ENCODE measurements around the gene SHC4.
"Not testable (repeated sequence)": the region's sequence is repeated elsewhere in the genome, so short reads cannot be mapped to it uniquely, and the experiment has no call there.

The SHC4 gene

GRCh38 chr15:48883699-48884098, 80.0 kb downstream of the SHC4 start:
- no peak for DNase-seq (ENCODE audit: low spot score)

- DNase-seq (ENCODE audit: low spot score): no peak
Observed at GRCh38 chr15:48880070-48880634, 83.6 kb downstream of the SHC4 start.

GRCh38 chr15:48877630-48878595, 85.8 kb downstream of the SHC4 start, which contains the start of gene EID1:
Gene EID1 (plus strand): TSS chr15:48878134. CDS start chr15:48878177, 43 bp downstream.
- peak; percentile 94 for DNase-seq (ENCODE audit: low spot score)

DNA sequence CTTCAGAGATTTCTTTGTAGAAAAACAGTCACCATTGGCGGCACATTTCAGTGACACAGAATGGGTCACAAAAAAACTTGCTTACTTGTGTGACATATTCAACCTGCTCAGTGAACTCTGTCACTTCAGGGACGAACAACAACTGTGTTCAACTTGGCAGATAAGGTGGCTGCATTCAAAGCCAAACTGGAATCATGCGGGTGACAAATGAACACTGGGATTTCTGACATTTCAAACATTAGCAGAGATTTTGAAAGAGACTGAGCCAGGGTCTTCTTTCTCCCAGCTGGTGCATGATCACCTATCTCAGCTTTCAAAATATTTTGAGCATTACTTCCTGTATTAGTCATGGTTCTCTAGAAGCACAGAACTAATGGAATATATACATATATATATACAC, 87.7 kb downstream of the SHC4 start:
- DNase-seq (ENCODE audit: low spot score): no peak

GRCh38 chr15:48875241-48875960, 88.3 kb downstream of the SHC4 start:
- DNase-seq (ENCODE audit: low spot score): no peak

DNA sequence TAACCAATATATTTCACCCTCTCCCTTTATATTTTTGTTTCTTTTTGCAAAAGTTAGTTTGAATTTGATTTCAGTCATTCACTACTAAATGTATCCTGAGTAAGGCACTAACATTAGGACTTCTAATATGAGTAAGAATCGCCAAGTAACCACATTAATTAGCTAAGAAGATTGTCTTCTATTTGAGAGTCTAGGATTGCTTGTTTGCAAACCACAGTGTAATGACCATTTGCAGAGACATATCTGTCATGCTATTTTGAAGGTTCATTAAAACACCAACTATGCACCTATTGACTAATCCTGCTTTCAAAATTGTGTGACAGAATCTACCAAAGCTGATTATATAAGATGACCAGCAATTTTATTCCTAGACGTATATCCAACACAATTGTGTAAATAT, 91.1 kb downstream of the SHC4 start:
- no peak for DNase-seq (ENCODE audit: low spot score)

DNA sequence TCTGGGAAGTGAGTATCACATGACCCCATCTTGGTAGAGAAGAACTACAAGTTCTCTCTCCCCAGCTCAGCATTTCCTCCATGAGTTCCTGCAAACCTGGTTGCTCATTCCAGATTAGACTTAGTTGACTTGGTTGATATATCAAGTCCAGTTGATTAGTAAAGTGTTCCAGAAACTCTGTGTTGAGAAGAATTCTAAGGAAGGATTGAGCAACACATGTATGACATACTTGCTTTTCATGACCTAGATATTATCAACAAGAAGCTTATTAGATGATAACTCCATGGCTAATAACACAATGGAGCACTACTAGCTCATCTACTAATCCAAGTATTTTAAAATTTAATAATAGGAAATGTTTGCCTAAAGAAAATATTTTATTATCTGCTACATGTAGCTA, 92.2 kb downstream of the SHC4 start:
- no peak for DNase-seq (ENCODE audit: low spot score)

GRCh38 chr15:48869966-48870365, 93.8 kb downstream of the SHC4 start:
- DNase-seq (ENCODE audit: low spot score): no peak

DNA sequence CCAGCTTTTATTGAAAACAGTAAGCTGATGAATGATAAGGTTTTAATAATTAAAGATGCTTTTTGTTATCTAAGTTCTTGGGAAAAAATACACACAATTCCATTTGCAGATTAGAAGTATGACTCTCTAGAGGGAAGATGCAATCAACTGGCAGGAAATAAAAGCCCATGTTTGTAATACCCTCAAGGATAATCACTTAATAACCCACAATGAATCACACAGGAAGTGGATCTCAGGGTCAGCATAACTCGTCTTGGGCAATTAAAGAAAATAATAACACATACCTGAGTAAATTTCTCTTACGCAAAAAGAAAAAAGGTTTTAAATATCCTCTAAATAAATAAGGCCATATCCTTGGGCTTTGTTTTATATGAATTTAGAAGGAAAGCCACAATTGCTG, 95.2 kb downstream of the SHC4 start:
- DNase-seq (ENCODE audit: low spot score): peak; percentile 43

- no peak for DNase-seq (ENCODE audit: low spot score)
Observed at GRCh38 chr15:48868023-48868422, 95.7 kb downstream of the SHC4 start.

DNA sequence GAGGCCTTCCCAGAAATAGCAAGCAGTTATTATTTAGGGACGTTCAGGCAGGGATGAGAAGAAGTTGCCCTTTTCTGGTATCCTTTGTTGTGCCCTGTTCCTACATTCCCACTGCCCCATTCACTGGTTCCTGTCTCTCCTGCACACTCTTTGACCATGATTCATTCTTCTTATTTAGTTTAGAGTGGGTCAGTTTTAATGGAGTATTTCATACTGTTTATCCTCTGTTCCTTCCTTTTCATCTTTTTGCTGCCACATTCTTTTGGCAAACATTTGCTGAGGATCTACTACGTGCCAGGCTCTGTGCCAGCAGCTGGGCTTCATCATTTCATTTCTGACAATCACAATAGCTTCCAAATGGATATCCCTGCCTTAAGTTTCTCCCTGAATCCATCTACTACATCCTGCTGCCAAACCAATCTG, 97.6 kb downstream of the SHC4 start:
- peak; percentile 27 for DNase-seq (ENCODE audit: low spot score)

GRCh38 chr15:48865370-48866079, 98.2 kb downstream of the SHC4 start:
- peak; percentile 15 for DNase-seq (ENCODE audit: low spot score)

GRCh38 chr15:48862705-48863104, 101.0 kb downstream of the SHC4 start:
- no peak for DNase-seq (ENCODE audit: low spot score)

DNA sequence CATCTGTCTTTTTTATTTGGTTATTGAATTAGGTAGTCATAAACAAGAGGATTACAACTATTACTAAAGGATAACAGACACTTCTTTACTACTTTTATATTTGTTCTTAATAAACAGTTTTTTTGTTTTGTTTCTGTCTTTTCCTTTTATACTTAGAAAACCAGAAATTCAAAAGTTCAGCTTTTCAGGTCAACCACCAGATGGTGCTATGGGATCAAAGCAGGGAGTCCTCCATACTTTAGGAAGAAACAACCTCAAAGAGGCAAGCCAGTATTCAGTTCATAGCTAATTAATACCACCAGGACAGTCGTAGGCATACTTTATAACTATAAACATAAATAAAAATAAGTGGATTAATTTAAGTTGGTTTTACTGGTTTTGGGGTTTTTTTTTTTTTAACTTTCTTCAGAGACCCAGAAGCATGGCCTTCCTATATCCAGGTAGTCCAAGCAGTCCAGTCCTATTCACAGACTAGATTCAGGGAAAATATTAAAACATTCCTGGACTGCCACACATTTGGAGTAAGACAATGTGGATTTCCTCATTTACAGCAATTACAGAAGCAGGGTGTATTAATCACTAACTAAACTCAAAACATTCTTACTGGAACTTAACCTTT, 101.8 kb downstream of the SHC4 start:
- DNase-seq (ENCODE audit: low spot score): peak; percentile 73

DNA sequence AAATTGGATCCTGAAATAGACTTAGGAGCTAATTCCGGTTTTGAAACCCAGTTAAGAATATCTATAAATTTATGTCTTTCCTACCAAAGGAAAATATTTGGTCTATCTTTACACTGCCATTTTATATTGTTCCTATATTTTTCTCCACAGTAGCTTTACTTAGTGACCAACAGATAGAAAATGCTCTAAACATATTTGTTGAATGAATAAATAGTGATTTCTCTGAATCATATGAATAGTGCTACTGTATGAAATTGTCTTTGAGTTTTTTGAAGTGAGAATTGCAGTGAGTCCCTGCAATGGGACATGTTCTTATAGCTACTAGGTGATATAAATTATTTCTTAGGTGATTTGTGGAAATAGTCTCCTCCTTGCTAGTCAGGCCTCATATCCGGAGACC, 104.3 kb downstream of the SHC4 start:
- DNase-seq (ENCODE audit: low spot score): no peak

DNA sequence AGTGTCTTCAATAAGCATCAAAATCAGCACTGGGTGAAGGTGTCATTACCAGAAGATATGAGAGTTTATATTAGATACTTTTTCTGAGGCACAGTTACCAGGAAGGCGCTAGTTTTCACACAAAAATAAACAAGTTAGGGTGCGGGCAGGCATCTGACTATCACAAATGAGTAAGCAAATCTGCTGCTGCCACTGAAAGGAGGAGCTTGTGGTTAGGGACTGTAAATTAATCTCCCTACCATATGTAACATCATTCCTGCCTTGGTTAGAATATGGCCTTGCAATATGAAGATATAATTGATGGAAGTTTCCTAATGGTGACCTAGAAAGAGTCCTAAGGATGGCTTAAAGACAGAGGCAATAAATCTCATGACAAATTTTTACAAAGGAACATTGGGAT, 105.3 kb downstream of the SHC4 start:
- peak; percentile 35 for DNase-seq (ENCODE audit: low spot score)

GRCh38 chr15:48856942-48857341, 106.8 kb downstream of the SHC4 start:
- peak; percentile 12 for DNase-seq (ENCODE audit: low spot score)

- DNase-seq (ENCODE audit: low spot score): peak; percentile 39
Observed at GRCh38 chr15:48855501-48856440, 107.9 kb downstream of the SHC4 start.

DNA sequence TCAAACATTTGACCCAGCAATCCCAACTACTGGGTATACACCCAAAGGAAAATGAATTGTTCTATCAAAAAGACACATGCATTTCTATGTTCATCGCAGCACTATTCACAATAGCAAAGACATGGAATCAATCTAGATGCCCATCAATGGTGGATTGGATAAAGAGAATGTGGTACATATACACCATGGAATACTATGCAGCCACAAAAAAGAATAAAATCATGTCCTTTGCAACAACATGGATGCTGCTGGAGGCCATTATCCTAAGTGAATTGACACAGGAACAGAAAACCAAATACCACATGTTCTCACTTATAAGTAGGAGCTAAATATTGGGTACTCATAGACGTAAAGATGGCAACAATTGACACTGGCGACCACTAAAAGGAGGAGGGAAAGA, 109.3 kb downstream of the SHC4 start:
- DNase-seq (ENCODE audit: low spot score): not testable (repeated sequence)

DNA sequence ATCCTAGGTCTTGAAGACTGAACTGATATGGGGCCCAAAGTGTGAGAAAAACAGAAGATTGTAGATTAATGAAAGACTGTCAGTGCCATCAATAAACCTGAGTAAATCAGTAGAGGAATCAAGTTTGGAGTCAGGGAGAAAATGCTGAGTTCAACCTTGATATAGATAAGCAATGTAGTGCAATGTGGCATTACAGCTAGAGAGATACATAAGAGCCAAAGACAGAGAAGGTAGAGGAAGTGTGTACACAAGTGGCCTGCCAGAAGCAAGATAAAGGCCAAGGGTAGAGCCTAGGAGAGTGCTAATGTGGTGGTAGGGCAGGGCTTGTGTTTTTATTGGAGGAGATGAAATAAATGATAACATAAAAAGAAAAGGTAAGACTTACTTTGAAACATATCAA, 111.8 kb downstream of the SHC4 start:
- no peak for DNase-seq (ENCODE audit: low spot score)

Data from GM03348 (cell line).